Naive thymus-derived CD8-positive, alpha-beta T cell (primary cell): ENCODE results near the gene BCL11A. TPM values are rescaled to one million over a fixed set of nuclear protein-coding genes. Genes with fewer than 3 reads are reported as not detected.

Experiments
- ATAC-seq, 2 donors: fragments of 150-1000 bp; cut with Tn5 transposase in 1 of 2; sonication (Bioruptor Pico), chemical (Tn5 transposase) in 1 of 2; 1 replicate in 1 of 2; 2 replicates in 1 of 2; pipeline ENCODE4 v1.10.0; 2021; ENCODE audit warnings: mild to moderate bottlenecking in 2 of 2, moderate library complexity in 2 of 2
- POLR2A ChIA-PET: fragments of 350-600 bp; sonication (Branson Sonifier 250); formaldehyde crosslinking; loops from one replicate; lab custom pipeline; 2021; ENCODE audit warnings: antibody characterized with exemption; lab: Charles Lee
- DNase-seq, 10 donors: peaks; one replicate each; pipeline versions ENCODE4 v3.0.0 to v3.0.0-alpha.2; 2020 to 2022
- H3K27ac Mint-ChIP-seq, 10 donors: one replicate each; pipeline ENCODE4 v1.8.0; 2020 to 2022; ENCODE audit warnings: mild to moderate bottlenecking in 10 of 10, mixed read lengths in 10 of 10, moderate library complexity in 4 of 10, inconsistent platforms in 1 of 10
- H3K27me3 Mint-ChIP-seq, 5 donors: one replicate each; pipeline ENCODE4 v1.8.0; 2021 to 2022; ENCODE audit warnings: mixed read lengths in 5 of 5
- H3K36me3 Mint-ChIP-seq, 3 donors: one replicate each; pipeline ENCODE4 v1.8.0; 2020 to 2022; ENCODE audit warnings: mixed read lengths in 3 of 3, mild to moderate bottlenecking in 2 of 3, inconsistent platforms in 1 of 3
- H3K4me1 Mint-ChIP-seq, 4 donors: one replicate each; pipeline ENCODE4 v1.8.0; 2021 to 2022; ENCODE audit warnings: mixed read lengths in 4 of 4
- H3K4me3 Mint-ChIP-seq, 10 donors: one replicate each; pipeline ENCODE4 v1.8.0; 2020 to 2022; ENCODE audit warnings: mild to moderate bottlenecking in 10 of 10, mixed read lengths in 10 of 10, moderate library complexity in 6 of 10, inconsistent platforms in 1 of 10
- H3K9me3 Mint-ChIP-seq, 9 donors: one replicate each; pipeline ENCODE4 v1.8.0; 2020 to 2022; ENCODE audit warnings: mixed read lengths in 9 of 9, mild to moderate bottlenecking in 3 of 9, inconsistent platforms in 1 of 9, moderate library complexity in 1 of 9
- polyA plus RNA-seq, 3 donors: library from polyadenylated mRNA; unstranded; fragments of 300-500 nt; fragmentation: Illumina TruSeq; gene quantifications; one replicate each; pipeline ENCODE4 v1.2.3, GENCODE V29; 2021
- total RNA-seq, 8 experiments: library from RNA in 2 of 8; stranded (reverse) in 2 of 8; gene quantifications; one replicate each; pipeline ENCODE4 v1.2.3 and lab custom pipeline; 2021 to 2026

BCL11A gene
- total and polyA plus RNA-seq, 5 experiments from 2014 or later: 0.64 to 11.6 (median 1.4) TPM

DNA sequence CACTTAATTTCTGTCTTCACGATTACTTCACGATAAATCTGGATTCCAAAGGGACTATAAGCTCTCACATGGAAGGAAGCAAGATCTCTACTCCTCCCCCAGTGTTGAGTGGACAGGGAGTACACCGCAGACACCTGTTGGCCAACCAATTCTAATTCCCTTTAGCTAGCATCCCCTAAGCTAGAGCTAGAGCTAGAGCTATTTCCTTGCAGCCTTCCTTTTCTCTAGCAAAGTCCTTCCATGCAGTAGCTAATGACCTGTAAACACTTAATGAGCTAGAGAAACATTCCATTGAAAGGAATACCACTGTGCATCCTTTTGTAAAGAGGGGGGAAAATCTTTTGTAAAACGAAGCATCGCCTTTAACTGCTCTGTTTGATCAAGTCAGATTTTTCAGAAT is 56.5 kb downstream of the BCL11A start:
- POLR2A ChIA-PET: no interaction called here
- no peak for ATAC-seq
- H3K36me3 Mint-ChIP-seq: no peaks in the 10 kb centered on the region
- H3K27ac Mint-ChIP-seq: peak overlapping the region in 2 of 10 donors; percentile 1 to 45
- peaks cover 0 to 6% (median 1%) of the 10 kb centered on the region in 5 donors for H3K27me3 Mint-ChIP-seq
- peaks cover 0 to 67% (median under 1%) of the 10 kb centered on the region in 4 donors for H3K4me1 Mint-ChIP-seq
- no peaks in the 10 kb centered on the region for H3K9me3 Mint-ChIP-seq
- no peak for DNase-seq
- no peak overlapping the region for H3K4me3 Mint-ChIP-seq

DNA sequence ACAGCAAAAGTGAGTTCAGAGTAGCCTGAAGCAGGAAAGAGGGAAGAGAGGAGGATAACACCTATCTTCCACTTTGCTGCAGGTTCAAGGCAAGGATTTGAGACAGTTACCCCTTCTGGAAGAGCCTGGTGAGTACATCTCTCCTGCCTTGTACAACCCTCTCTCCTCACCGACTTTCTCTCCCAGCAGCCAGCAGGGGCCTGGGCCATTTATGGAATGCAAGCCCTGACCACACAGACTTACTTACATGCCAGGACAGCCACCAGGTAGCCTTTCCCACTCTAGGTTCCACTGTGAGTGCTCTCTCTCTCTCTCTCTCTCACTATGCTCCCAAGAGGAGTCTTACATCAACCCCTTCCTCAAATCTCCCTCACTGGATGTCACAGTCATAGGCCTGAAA is 57.0 kb downstream of the BCL11A start:
- DNase-seq: no peak
- ATAC-seq: no peak
- peaks cover 0 to 6% (median 1%) of the 10 kb centered on the region in 5 donors for H3K27me3 Mint-ChIP-seq
- POLR2A ChIA-PET: no interaction called here
- no peak overlapping the region for H3K4me3 Mint-ChIP-seq
- peaks cover 0 to 71% (median under 1%) of the 10 kb centered on the region in 4 donors for H3K4me1 Mint-ChIP-seq
- H3K9me3 Mint-ChIP-seq: no peaks in the 10 kb centered on the region
- peak overlapping the region in 1 of 10 donors; percentile 1 for H3K27ac Mint-ChIP-seq
- no peaks in the 10 kb centered on the region for H3K36me3 Mint-ChIP-seq

DNA sequence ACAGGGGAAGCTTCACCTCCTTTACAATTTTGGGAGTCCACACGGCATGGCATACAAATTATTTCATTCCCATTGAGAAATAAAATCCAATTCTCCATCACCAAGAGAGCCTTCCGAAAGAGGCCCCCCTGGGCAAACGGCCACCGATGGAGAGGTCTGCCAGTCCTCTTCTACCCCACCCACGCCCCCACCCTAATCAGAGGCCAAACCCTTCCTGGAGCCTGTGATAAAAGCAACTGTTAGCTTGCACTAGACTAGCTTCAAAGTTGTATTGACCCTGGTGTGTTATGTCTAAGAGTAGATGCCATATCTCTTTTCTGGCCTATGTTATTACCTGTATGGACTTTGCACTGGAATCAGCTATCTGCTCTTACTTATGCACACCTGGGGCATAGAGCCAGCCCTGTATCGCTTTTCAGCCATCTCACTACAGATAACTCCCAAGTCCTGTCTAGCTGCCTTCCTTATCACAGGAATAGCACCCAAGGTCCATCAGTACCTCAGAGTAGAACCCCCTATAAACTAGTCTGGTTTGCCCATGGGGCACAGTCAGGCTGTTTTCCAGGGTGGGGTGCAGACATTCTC is 58.3 kb downstream of the BCL11A start:
- POLR2A ChIA-PET: no interaction called here

DNA sequence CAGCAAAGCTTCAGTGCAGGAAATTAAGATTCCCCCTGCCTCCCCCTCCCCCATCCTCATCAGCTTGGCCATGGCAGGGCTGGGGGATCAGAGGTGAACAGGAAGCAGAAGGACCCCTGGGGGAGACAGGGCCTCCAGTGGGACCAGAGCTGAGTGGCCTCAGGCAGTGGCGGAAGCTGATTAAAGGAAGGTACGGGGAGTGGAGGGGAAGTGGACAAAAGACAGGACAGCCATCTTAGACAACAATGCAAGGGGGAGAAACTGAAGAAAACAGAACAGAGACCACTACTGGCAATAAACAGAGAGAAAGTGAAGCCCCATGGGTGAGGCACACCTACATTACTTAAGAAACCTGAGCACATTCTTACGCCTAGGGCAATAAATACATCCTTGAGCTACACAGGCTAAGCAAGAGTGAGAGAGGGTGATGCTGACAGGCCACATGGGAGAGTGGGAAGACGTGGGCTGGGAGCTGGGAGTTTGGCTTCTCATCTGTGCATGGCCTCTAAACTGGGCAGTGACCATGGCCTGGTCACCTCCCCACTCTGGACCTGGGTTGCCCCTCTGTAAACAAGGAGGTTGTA is 59.6 kb downstream of the BCL11A start:
- POLR2A ChIA-PET: no interaction called here
- Mint-ChIP-seq H3K4me1 (peaks cover 0 to 65% (median under 1%) of the 10 kb centered on the region in 4 donors), H3K4me3 (no peak overlapping the region), H3K9me3 (no peaks in the 10 kb centered on the region), H3K36me3 (no peaks in the 10 kb centered on the region), H3K27ac (peak overlapping the region in 1 of 10 donors; percentile 53), H3K27me3 (peaks cover 0 to 4% (median 0%) of the 10 kb centered on the region in 5 donors)
- DNase-seq (no peak), ATAC-seq (no peak)

More for the DNA sequence above, 58.3 kb downstream of the BCL11A start:
- Mint-ChIP-seq H3K9me3 (no peaks in the 10 kb centered on the region), H3K27ac (no peak overlapping the region), H3K36me3 (no peaks in the 10 kb centered on the region), H3K4me1 (peaks cover 0 to 70% (median under 1%) of the 10 kb centered on the region in 4 donors), H3K4me3 (no peak overlapping the region), H3K27me3 (peaks cover 0 to 4% (median 1%) of the 10 kb centered on the region in 5 donors)
- DNase-seq (no peak), ATAC-seq (no peak)

DNA sequence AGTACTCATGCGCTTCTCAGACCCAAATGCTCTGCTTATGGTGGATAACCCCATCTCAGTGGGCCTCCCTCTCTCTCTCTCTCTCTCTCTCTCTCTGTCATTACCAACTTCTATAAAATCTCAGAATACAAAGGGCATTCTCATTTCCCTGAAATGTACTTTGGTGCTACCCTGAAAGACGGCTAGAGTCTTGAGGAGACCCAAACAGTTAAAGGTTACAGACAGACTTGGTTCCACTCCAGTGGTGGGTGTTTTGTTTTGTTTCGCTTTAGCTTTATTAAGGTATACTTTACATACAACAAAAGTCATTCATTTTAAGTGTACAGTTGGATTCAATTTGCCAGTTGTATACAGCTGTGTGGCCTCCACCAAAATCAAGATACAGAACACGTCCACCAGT is 60.9 kb downstream of the BCL11A start:
- Mint-ChIP-seq H3K4me1 (peaks cover 0 to 54% (median 0%) of the 10 kb centered on the region in 4 donors), H3K27ac (peak overlapping the region in 1 of 10 donors; percentile 74), H3K27me3 (peaks cover 0 to 4% (median 0%) of the 10 kb centered on the region in 5 donors), H3K9me3 (no peaks in the 10 kb centered on the region), H3K4me3 (peak overlapping the region in 1 of 10 donors; percentile 35), H3K36me3 (no peaks in the 10 kb centered on the region)
- POLR2A ChIA-PET: no interaction called here
- peak in 1 of 2 donors; percentile 47 for ATAC-seq
- DNase-seq: no peak

DNA sequence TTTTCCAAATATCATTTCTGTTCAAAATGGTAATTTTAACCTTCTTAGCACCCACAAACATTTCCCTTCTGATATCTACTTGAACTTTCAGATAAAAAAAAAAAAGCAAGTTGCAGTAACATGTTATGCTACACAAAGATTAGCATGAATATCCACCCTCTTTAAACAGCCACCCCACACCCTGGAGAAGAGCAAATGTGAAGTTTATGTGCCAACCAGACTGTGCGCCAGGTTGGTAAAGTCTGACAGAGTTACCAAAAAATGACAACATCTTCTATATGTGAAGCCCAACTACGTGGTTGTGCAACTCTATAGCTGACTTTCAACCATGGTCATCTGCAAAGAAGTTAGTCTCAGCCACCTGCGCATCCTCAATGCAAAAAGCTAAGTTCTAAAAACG is 62.6 kb downstream of the BCL11A start:
- DNase-seq (no peak), ATAC-seq (no peak)
- POLR2A ChIA-PET: interaction anchor here (1.1 kb wide), 1 partner anchor 59 kb away, joined by 3 read pairs; no protein-coding TSS in a partner anchor
- H3K36me3 Mint-ChIP-seq: no peaks in the 10 kb centered on the region
- H3K9me3 Mint-ChIP-seq: no peaks in the 10 kb centered on the region
- H3K4me1 Mint-ChIP-seq: peaks cover 0 to 57% (median 0%) of the 10 kb centered on the region in 4 donors
- no peak overlapping the region for H3K27ac Mint-ChIP-seq
- no peak overlapping the region for H3K4me3 Mint-ChIP-seq
- peaks cover 0 to 4% (median 0%) of the 10 kb centered on the region in 5 donors for H3K27me3 Mint-ChIP-seq

DNA sequence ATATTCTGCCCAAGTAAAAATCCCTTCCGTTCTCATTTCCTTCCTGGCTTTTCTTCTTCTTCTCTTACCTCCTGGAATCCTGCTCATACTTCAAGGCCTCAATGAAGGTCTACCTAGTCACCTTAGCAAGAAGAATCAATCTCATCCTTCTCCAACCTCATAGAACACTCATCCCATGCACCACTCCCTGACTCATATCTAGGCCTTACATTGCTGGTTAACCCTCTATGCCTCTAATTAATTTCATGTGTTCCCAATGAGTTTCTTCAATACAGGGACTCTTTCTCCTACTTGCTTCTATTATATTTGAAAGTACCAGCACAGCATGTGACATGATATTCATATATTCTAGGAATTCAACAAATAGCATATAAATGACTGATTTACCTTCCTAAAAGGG is 63.0 kb downstream of the BCL11A start:
- Mint-ChIP-seq H3K4me1 (peaks cover 0 to 57% (median 0%) of the 10 kb centered on the region in 4 donors), H3K27ac (peak overlapping the region in 1 of 10 donors; percentile 7), H3K36me3 (no peaks in the 10 kb centered on the region), H3K9me3 (no peaks in the 10 kb centered on the region), H3K4me3 (no peak overlapping the region), H3K27me3 (peaks cover 0 to 4% (median 0%) of the 10 kb centered on the region in 5 donors)
- POLR2A ChIA-PET: interaction anchor here (1.1 kb wide), 1 partner anchor 60 kb away, joined by 3 read pairs; no protein-coding TSS in a partner anchor
- ATAC-seq: no peak
- DNase-seq: no peak

DNA sequence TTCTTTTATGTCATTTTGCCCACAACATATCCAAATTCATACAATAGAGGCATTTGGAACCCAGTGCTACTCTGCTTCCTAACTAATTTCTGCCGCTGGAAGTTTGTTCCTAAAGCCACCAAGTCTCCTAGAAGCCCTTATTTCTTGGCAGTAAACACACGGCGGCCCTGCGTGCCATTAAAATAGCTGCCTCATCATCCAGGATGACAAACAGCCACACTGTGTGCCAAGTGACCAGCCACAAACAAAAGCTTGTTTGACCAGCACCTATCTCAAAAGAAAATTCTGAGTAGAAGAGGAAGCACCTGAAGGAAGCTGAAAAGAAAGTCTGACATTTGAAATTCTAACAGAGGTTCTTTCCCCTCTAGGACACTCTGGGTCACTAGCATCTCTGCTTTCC is 64.2 kb downstream of the BCL11A start:
- H3K27ac Mint-ChIP-seq: peak overlapping the region in 1 of 10 donors; percentile 40
- POLR2A ChIA-PET: no interaction called here
- peaks cover 0 to 4% (median 2%) of the 10 kb centered on the region in 5 donors for H3K27me3 Mint-ChIP-seq
- H3K4me3 Mint-ChIP-seq: no peak overlapping the region
- DNase-seq (no peak), ATAC-seq (no peak)
- H3K9me3 Mint-ChIP-seq: no peaks in the 10 kb centered on the region
- peaks cover 0 to 61% (median under 1%) of the 10 kb centered on the region in 4 donors for H3K4me1 Mint-ChIP-seq
- H3K36me3 Mint-ChIP-seq: no peaks in the 10 kb centered on the region

DNA sequence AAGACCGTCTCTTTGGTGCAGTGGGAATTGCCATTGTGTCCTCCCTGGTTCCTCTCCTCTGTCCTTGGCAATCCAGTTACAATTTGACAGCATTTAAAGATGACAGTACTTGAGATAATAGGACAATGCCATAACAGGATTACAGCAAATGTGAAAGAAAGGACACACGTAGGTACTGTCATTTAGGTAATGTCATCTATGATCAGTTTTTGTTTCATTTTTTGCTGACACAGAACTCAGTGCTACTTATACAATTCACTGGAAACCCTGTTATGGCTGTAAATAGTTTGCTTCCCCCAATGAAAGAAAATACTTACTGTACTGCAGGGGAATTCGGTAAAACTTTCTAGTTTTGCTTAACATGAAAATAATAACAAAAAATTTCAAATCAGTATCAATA is 65.2 kb downstream of the BCL11A start:
- Mint-ChIP-seq H3K4me1 (peaks cover 0 to 63% (median 1%) of the 10 kb centered on the region in 4 donors), H3K27ac (peak overlapping the region in 1 of 10 donors; percentile 27), H3K36me3 (no peaks in the 10 kb centered on the region), H3K9me3 (no peaks in the 10 kb centered on the region), H3K27me3 (peaks cover 0 to 12% (median 3%) of the 10 kb centered on the region in 5 donors), H3K4me3 (no peak overlapping the region)
- DNase-seq: no peak
- ATAC-seq: no peak
- POLR2A ChIA-PET: no interaction called here

DNA sequence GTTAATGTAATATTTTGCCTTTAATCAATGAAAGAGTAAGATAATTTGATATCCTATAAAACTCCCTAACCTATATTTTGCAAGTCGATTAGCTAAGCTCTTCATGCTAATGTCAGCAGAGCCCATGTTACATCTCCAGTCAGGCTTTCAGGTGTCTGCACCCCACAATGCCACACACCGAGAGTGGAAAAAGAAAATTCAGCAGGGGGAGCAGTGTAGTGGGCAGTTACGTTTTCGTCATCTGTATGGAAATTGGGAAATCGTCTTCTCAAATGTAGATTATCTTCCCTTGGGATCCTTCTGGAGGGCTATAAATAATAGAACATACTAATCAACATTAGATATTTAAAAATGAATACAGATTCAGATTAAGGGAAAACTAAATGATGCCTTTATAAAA is 66.3 kb downstream of the BCL11A start:
- ATAC-seq (no peak), DNase-seq (no peak)
- no peaks in the 10 kb centered on the region for H3K36me3 Mint-ChIP-seq
- H3K9me3 Mint-ChIP-seq: no peaks in the 10 kb centered on the region
- no peak overlapping the region for H3K27ac Mint-ChIP-seq
- POLR2A ChIA-PET: no interaction called here
- H3K4me3 Mint-ChIP-seq: no peak overlapping the region
- H3K27me3 Mint-ChIP-seq: peaks cover 1 to 14% (median 1%) of the 10 kb centered on the region in 5 donors
- peaks cover 0 to 63% (median 1%) of the 10 kb centered on the region in 4 donors for H3K4me1 Mint-ChIP-seq

DNA sequence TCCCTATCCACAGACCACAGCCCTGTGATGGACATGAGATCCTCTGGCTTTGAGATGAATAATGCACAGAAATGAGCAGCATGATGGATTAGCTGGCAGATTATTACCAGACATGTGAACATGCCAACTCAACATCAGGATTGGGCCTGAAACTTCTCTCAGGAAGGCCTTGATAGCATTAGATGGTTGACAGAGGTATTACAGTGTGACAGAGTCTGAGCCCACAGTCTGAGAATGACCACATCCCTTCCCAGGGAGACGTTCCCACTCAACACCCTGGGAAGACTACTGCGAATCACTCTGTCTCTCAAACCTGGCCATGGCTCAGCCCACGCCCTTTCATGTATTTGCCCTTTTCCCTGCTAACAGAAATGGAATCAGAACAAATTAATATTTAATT is 66.9 kb downstream of the BCL11A start:
- Mint-ChIP-seq H3K4me3 (no peak overlapping the region), H3K27ac (no peak overlapping the region), H3K9me3 (no peaks in the 10 kb centered on the region), H3K27me3 (peaks cover under 1 to 20% (median 1%) of the 10 kb centered on the region in 5 donors), H3K4me1 (peaks cover 0 to 65% (median 2%) of the 10 kb centered on the region in 4 donors), H3K36me3 (no peaks in the 10 kb centered on the region)
- POLR2A ChIA-PET: no interaction called here
- DNase-seq (no peak), ATAC-seq (no peak)

DNA sequence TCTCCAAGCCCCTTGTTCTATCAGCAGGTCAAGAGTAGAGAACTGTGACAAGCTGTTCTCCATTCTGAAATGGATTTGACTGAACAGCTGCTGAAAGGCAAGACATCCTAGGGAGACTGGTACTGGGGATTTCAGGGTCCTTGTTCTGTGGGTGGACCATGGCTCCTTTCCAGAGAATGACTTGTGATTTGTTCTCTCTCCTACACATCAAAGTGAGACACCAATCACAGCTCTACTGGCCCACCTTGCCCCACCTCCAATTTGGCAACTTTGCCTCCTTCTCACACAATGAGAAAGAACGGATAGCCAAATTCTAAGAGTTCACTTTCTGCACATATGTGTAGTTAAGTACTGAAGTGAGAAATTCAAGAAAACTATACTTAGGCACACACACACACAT is 67.4 kb downstream of the BCL11A start:
- DNase-seq (no peak), ATAC-seq (no peak)
- POLR2A ChIA-PET: no interaction called here
- no peaks in the 10 kb centered on the region for H3K9me3 Mint-ChIP-seq
- peaks cover 0 to 24% (median 1%) of the 10 kb centered on the region in 5 donors for H3K27me3 Mint-ChIP-seq
- H3K4me1 Mint-ChIP-seq: peaks cover 0 to 70% (median 2%) of the 10 kb centered on the region in 4 donors
- H3K36me3 Mint-ChIP-seq: no peaks in the 10 kb centered on the region
- no peak overlapping the region for H3K4me3 Mint-ChIP-seq
- H3K27ac Mint-ChIP-seq: peak overlapping the region in 1 of 10 donors; percentile 16

DNA sequence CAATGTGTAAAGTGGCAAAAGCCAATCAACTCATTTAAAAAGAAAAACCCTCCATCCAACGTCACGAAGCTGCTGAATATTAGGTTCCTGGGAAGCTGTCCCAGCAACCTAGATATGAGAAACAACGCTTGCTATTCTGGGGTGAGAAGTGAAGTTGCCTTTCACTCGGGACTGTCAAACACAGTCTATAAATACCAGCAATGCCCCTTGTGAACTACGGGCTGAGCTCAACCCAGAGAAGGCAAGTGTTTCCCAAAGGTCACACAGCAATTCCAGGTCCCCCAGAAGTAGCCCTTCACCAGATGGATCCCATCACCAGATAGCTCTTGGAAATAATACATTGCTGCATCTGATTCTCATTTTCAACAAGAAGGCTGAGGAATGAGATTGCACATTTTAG is 67.9 kb downstream of the BCL11A start:
- Mint-ChIP-seq H3K4me1 (peaks cover 0 to 72% (median 2%) of the 10 kb centered on the region in 4 donors), H3K4me3 (no peak overlapping the region), H3K36me3 (no peaks in the 10 kb centered on the region), H3K27ac (peak overlapping the region in 1 of 10 donors; percentile 16), H3K9me3 (no peaks in the 10 kb centered on the region), H3K27me3 (peaks cover 1 to 28% (median 3%) of the 10 kb centered on the region in 5 donors)
- DNase-seq: no peak
- no peak for ATAC-seq
- POLR2A ChIA-PET: no interaction called here
